Measurements from ENCODE around the gene IPO11.
"Not testable (repeated sequence)": the region's sequence is repeated elsewhere in the genome, so short reads cannot be mapped to it uniquely, and the experiment has no call there.

The IPO11 gene

DNA sequence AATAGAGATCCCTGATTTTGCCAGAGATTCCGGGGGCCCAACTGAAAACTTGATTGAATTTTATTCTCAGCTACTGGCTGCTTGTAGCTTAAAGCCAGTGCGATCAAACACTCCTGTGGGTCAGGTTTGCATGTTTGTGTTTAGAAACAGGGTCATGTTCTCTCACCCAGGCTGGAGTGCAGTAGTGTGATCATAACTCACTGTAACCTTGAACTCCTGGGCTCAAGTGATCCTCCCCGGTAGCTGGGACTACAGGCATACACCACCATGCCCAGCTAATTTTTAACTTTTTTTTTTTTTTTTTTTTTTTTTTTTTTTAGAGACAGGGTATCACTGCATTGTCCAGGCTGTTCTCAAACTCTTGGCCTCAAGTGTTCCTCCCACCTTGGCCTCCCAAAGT lies 232.7 kb downstream of the IPO11 start:
- no peak for DNase-seq (ENCODE audit: low spot score)

DNA sequence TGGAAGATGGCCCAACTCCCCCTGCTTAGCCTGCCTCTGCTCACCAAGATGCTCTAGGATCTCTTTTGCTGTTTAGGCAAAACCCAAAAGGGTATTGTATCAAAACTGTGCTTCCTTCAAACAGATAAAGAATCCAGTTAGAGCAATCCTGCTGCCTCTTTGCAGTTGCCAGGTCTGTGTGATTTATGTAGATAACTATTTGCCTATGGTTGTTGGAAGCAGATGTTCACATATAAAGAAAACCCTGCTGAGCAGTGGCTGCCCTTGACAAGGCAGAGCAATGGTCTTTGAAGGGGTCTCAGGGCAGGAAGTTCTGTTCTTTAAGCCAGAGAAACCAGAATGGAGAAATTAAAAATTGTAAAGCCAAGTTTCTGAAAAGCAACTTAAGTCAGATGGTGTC lies 234.7 kb downstream of the IPO11 start:
- no peak for DNase-seq (ENCODE audit: low spot score)

DNA sequence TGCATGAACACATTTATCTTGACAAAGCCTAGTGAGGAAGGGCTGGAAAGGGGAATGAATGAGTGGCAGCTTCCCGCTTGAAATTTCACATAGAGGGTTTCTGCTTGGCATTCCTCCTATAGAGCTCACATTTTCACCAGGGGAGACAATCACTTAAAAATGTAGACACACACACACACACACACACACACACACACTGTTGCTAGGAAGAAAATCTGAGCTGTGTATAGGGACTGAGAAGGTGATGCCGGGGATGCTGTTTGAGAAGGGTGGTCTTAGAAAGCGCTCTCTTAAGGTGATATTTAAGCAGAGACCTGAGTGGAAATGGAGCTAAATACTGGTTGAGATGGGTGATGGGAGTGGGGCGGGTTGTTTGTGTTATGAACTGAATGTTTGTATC lies 236.5 kb downstream of the IPO11 start:
- no peak for DNase-seq (ENCODE audit: low spot score)

DNA sequence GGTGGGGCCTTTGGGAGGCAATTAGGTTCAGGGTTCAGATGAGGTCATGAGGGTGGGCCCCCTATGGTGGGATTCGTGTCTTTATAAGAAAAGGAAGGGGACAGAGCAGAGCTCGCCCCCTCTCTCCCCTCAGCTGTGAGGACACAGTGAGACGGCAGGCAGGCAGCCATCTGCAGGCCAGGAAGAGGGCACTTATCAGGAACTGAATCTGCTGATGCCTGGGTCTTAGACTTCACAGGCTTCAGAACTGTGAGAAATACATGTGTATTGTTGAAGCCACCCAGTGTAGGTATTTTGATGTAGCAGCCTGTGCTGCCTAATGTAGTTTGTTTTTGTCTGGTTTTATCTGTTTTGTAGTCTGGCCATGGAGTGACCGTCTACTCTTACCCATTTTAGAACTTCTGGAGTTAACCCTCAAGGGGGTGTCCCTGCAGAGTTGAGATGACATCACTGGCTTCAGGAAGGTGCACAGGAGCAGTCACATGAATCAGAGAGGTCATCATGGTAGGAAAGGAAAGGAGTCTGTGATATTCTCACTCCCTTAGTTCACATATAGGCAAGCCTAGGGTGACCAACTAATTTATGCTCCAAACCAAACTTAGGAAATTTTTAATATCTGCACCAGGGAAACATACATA lies 237.0 kb downstream of the IPO11 start:
- DNase-seq (ENCODE audit: low spot score), result no peak

DNA sequence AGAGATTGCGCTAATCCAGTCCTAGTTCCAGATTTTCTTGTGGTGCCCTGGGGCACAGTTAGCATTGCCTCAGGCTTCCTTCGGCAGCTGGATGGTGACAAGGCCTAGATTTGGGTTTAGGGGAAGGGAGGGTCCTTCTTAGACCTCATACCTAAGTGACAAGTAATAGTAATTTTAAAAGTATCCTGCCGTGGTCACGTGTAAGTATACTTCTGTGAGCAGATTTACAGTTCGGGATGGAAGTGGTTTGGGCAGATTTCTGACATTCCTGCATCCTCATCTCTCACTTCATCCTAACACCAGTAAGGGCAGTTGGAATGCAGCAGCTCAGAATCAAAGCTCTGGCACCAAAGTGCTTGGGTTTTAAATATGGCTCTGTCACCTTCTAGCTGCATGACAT lies 237.6 kb downstream of the IPO11 start:
- no peak for DNase-seq (ENCODE audit: low spot score)

DNA sequence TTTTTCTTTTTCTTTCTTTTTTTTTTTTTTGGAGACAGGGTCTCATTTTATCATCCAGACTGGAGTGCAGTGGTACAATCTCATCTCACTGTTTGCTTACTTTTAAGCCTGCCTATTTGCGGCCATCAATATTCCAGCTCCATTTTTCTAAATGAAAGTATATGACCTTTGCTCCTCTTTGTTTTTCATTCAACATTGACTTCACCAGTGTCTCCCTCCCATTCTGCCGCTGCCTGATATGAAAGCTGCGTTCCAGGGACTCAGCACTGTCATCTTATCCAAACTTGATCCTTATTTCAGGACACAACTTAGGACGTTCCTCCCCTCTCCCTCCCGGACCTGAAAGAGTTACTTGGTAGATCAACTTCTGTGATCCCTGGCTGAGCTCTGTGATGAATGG lies 239.7 kb downstream of the IPO11 start:
- DNase-seq (ENCODE audit: low spot score), result no peak

DNA sequence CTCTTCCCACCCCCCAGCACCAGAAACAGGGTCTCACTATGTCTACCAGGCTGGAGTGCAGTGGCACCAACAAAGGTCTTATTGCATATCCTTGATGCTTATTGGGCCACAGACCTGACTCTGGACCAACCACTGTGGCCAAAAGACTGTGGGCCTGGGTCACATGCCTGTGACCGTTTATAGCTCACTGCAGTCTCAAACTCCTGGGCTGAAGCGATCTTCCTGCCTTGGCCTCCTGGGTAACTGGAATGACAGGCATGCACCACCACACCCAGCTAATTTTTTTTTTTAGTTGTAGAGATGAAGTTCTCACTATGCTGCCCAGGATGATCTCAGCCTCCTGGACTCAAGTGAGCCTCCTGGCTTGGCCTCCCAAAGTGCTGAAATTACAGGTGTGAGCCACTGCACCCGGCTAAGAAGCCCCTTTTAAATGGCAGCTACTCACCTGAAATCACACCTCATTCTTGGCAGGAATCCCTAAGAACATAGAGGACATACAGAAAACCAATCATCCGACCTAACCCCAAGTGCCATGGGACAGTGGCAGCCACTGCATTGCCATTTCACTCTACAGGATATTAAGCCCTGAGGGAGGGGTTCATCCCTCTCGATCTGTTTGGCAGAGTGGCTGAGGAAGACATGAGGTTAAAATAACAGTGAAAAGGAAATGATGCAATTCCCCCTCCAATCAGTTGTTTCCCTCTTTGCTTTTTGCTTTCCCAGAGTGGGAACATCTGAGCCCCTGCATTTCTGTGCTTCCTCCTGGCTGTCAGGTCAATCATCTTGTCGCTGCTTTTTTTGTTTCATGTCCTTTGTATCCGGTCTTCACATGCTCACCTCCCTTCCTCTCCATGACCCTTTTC lies 240.7 kb downstream of the IPO11 start:
- DNase-seq (ENCODE audit: low spot score), result no peak

DNA sequence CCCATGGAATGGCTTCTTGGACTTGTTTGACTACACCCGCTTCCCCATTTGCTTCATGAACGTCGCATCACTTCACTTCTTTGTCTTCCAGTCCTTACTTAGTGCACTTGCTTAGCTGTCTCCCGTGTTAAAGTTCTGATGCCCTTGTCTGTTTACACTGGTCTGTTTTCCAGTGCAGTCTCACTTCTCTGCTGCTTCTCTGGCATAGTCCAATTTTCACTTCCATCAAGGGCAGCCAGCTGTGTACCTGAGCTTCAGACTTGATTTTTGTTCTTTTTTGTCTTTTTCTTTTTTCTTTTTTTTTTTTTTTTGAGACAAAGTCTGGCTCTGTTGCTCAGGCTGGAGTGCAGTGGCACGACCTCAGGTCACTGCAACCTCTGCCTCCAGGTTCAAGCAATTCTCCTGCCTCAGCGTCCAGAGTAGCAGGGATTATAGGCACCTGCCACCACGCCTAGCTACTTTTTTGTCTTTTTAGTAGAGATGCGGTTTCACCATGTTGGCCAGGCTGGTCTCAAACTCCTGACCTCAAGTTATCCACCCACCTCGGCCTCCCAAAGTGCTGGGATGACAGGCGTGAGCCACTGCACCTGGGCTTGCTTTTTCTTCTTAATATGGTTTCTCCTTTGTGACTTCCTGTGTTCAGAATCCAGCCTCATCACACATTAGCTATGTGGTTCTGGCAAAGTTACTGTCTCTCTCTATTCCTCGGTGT lies 241.5 kb downstream of the IPO11 start:
- no peak for DNase-seq (ENCODE audit: low spot score)

DNA sequence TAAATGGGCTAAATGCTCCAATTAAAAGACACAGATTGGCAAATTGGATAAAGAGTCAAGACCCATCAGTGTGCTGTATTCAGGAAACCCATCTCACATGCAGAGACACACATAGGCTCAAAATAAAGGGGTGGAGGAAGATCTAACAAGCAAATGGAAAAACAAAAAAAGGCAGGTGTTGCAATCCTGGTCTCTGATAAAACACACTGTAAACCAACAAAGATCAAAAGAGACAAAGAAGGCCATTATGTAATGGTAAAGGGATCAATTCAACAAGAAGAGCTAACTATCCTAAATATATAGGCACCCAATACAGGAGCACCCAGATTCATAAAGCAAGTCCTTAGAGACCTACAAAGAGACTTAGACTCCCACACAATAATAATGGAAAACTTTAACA lies 245.2 kb downstream of the IPO11 start:
- not testable (repeated sequence) for DNase-seq (ENCODE audit: low spot score)

DNA sequence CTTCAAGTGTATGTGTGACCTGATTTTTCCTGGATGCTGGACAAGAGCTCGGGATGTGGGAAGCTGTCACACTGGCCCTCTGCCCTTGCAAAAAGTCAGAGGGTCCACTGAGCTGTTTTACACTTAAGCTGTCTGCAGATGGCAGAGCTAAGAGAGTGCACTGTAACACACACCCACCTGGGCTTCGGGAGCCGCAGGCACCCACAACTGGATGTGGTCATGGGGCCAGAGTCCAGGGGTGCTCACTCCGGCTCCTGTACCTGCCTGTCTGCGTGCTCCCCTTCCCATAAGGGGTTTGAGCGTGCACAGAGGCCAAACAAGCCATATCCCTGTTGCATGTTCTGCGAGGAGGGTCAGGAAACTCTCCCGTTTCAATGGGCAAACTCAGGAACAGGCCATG lies 248.6 kb downstream of the IPO11 start:
- DNase-seq (ENCODE audit: low spot score), result no peak

DNA sequence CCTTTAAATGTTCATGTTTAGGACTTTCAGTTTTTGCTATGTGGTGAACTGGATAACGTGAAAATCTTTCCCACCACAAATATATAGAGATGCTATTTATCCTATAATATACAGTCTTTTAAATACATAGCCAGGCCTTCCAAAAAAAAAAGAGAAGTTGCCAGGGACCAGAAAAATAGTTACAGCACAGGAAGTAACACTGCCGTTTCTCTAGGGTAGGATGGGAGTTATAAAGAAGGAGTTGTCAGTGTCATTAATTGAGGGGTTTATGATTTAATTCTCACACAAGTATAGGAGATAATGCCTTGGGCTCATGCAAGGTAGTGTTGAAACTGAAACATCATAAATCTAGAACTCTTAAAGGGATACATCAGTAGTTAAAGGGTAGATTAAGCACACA lies 250.0 kb downstream of the IPO11 start:
- no peak for DNase-seq (ENCODE audit: low spot score)

DNA sequence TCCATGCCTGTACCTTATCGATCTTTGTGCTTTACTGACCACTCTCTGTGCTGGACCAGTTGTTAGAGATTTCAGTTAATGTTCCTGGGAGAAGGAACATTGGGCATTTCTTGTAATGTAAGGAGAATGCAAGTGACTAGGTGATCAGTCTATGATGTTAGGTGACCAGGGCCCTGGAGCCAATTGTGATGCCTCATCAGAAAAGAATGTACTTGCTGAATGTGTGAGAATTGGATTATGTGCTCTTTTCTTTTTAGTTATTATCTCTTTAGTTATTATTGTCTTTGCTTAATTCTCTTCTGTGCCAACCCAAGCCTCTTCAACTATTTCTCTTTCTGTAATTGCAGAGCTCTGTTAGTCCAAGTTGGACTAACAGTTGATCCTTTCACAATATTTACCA lies 258.9 kb downstream of the IPO11 start:
- DNase-seq (ENCODE audit: low spot score), result no peak

DNA sequence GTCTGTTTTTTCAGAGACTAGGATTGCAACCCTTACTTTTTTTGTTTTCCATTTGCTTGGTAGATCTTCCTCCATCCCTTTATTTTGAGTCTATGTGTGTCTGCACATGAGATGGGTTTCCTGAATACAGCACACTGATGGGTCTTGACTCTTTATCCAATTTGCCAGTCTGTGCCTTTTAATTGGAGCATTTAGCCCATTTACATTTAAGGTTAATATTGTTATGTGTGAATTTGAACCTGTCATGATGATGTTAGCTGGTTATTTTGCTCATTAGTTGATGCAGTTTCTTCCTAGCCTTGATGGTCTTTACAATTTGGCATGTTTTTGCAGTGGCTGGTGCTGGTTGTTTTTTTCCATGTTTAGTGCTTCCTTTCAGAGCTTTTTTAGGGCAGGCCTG lies 264.0 kb downstream of the IPO11 start:
- DNase-seq (ENCODE audit: low spot score), result not testable (repeated sequence)
